ENCODE measurements around the gene PDZD4.

GRCh38 chrX:153767674-153768055 is 62.7 kb downstream of the PDZD4 start:
- TF ChIP-seq, protein P1, sequence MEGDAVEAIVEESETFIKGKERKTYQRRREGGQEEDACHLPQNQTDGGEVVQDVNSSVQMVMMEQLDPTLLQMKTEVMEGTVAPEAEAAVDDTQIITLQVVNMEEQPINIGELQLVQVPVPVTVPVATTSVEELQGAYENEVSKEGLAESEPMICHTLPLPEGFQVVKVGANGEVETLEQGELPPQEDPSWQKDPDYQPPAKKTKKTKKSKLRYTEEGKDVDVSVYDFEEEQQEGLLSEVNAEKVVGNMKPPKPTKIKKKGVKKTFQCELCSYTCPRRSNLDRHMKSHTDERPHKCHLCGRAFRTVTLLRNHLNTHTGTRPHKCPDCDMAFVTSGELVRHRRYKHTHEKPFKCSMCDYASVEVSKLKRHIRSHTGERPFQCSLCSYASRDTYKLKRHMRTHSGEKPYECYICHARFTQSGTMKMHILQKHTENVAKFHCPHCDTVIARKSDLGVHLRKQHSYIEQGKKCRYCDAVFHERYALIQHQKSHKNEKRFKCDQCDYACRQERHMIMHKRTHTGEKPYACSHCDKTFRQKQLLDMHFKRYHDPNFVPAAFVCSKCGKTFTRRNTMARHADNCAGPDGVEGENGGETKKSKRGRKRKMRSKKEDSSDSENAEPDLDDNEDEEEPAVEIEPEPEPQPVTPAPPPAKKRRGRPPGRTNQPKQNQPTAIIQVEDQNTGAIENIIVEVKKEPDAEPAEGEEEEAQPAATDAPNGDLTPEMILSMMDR (conservative IDR thresholded peaks at IDR 0.05; ENCODE audit: low read depth, low read length): no peak
- no peak for TF ChIP-seq USF2 (IDR thresholded peaks at IDR 0.05; ENCODE audit: low read depth, low read length)
- no peak for TF ChIP-seq POLR2A (IDR thresholded peaks at IDR 0.05; ENCODE audit: low read depth, low read length)
- TF ChIP-seq SMC3 (IDR thresholded peaks at IDR 0.05; ENCODE audit: low read depth, low read length): no peak

Measured in IMR-90 (cell line).